Measurements from ENCODE around the gene SLC6A13.

- TF ChIP-seq MYC (IDR thresholded peaks at IDR 0.05; ENCODE audit: borderline replicate concordance, low read length) = no peak
- TF ChIP-seq SMC3 (IDR thresholded peaks at IDR 0.05) = no peak
- TF ChIP-seq, protein P1, sequence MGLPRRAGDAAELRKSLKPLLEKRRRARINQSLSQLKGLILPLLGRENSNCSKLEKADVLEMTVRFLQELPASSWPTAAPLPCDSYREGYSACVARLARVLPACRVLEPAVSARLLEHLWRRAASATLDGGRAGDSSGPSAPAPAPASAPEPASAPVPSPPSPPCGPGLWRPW (IDR thresholded peaks at IDR 0.05) = no peak
- TF ChIP-seq CTCF (IDR thresholded peaks at IDR 0.05) = no peak
- no peak for TF ChIP-seq POLR2A (IDR thresholded peaks at IDR 0.05; ENCODE audit: low read length)
- no peak for TF ChIP-seq ELK1 (IDR thresholded peaks at IDR 0.05; ENCODE audit: low read depth, low read length)
- no peak for TF ChIP-seq EP300 (IDR thresholded peaks at IDR 0.05)
- TF ChIP-seq USF2 (IDR thresholded peaks at IDR 0.05) = no peak
- TF ChIP-seq RFX5 (IDR thresholded peaks at IDR 0.05) = no peak
Measured at GRCh38 chr12:268483-268840, 5.8 kb upstream of the SLC6A13 start.
